ENCODE data around the gene HMX3.

Gene HMX3

GRCh38 chr10:123150986-123151736 is 15.4 kb downstream of the HMX3 start:
- DNase-seq (ENCODE audit: low spot score), result peak; percentile 47
- peak; percentile 24 for TF ChIP-seq CTCF (IDR thresholded peaks at IDR 0.05; ENCODE audit: extremely low read depth, insufficient read depth, missing control alignments)
- in situ Hi-C loops (cut with MboI; ENCODE audit: low pct_unique_long_range_greater_than_20kb, low sequenced_read_pairs, unreplicated experiment), result loop anchor here (10.0 kb wide), 1 partner anchor 244 kb away; no protein-coding TSS in a partner anchor

- no peak for DNase-seq (ENCODE audit: low spot score)
- in situ Hi-C loops (cut with MboI; ENCODE audit: low pct_unique_long_range_greater_than_20kb, low sequenced_read_pairs, unreplicated experiment), result loop anchor here (10.0 kb wide), 1 partner anchor 243 kb away; no protein-coding TSS in a partner anchor
- no peak for TF ChIP-seq CTCF (IDR thresholded peaks at IDR 0.05; ENCODE audit: extremely low read depth, insufficient read depth, missing control alignments)
These were observed 16.0 kb downstream of the HMX3 start for GRCh38 chr10:123151737-123152135.

GRCh38 chr10:123153486-123154091 is 17.8 kb downstream of the HMX3 start:
- DNase-seq (ENCODE audit: low spot score), result no peak
- in situ Hi-C loops (cut with MboI; ENCODE audit: low pct_unique_long_range_greater_than_20kb, low sequenced_read_pairs, unreplicated experiment), result loop anchor here (10.0 kb wide), 1 partner anchor 241 kb away; no protein-coding TSS in a partner anchor
- no peak for TF ChIP-seq CTCF (IDR thresholded peaks at IDR 0.05; ENCODE audit: extremely low read depth, insufficient read depth, missing control alignments)

GRCh38 chr10:123154092-123154710 is 18.4 kb downstream of the HMX3 start, which contains the start of gene BUB3:
BUB3 (plus strand) TSS chr10:123154402; CDS start chr10:123154918, 516 bp downstream.
- in situ Hi-C loops (cut with MboI; ENCODE audit: low pct_unique_long_range_greater_than_20kb, low sequenced_read_pairs, unreplicated experiment), result loop anchor here (10.0 kb wide), 1 partner anchor 241 kb away; no protein-coding TSS in a partner anchor

GRCh38 chr10:123154711-123155505 is 19.1 kb downstream of the HMX3 start:
- DNase-seq (ENCODE audit: low spot score), result peak; percentile 77
- no peak for TF ChIP-seq CTCF (IDR thresholded peaks at IDR 0.05; ENCODE audit: extremely low read depth, insufficient read depth, missing control alignments)
- in situ Hi-C loops (cut with MboI; ENCODE audit: low pct_unique_long_range_greater_than_20kb, low sequenced_read_pairs, unreplicated experiment), result loop anchor here (10.0 kb wide), 1 partner anchor 240 kb away; no protein-coding TSS in a partner anchor

More at GRCh38 chr10:123154092-123154710, 18.4 kb downstream of the HMX3 start, which contains the start of gene BUB3:
- TF ChIP-seq CTCF (IDR thresholded peaks at IDR 0.05; ENCODE audit: extremely low read depth, insufficient read depth, missing control alignments), result no peak
- DNase-seq (ENCODE audit: low spot score), result peak; percentile 98

Measured in GM13977 (cell line).